Smooth muscle cell (in vitro differentiated cells): ENCODE measurements around the gene RNF144B. TPM values are rescaled to one million over a fixed set of nuclear protein-coding genes. Genes with fewer than 3 reads are reported as not detected.
A peak's percentile ranks its signal among the peaks of the same experiment; 100 is the strongest.

ENCODE experiments used
- DNase-seq: peaks from one replicate; lab custom pipeline; 2025; ENCODE audit not compliant: unreplicated experiment; lab: John Stamatoyannopoulos, UW
- H2AFZ ChIP-seq: fragments of 200-600 bp; sonication (generic); 2 replicates; pipeline ENCODE4 v1.6.0; 2016; ENCODE audit warnings: antibody characterized with exemption, low read depth, mild to moderate bottlenecking
- H3F3A ChIP-seq: fragments of 200-600 bp; sonication (generic); 2 replicates; pipeline ENCODE4 v1.6.0; 2017; ENCODE audit warnings: antibody characterized with exemption, low read depth
- H3K27ac ChIP-seq: fragments of 200-600 bp; sonication (generic); 2 replicates; pipeline ENCODE4 v1.5.1; 2016; ENCODE audit warnings: low read depth, mild to moderate bottlenecking
- H3K27me3 ChIP-seq: fragments of 200-600 bp; sonication (generic); 2 replicates; pipeline ENCODE4 v1.6.1; 2016; ENCODE audit warnings: low read depth, mild to moderate bottlenecking
- H3K36me3 ChIP-seq: fragments of 200-600 bp; sonication (generic); 2 replicates; pipeline ENCODE4 v1.5.1; 2016; ENCODE audit warnings: low read depth
- H3K4me1 ChIP-seq: fragments of 200-600 bp; sonication (generic); 2 replicates; pipeline ENCODE4 v1.5.1; 2016; ENCODE audit warnings: low read depth
- H3K4me2 ChIP-seq: fragments of 200-600 bp; sonication (generic); 2 replicates; pipeline ENCODE4 v1.6.0; 2016; ENCODE audit warnings: mild to moderate bottlenecking
- H3K4me3 ChIP-seq: fragments of 200-600 bp; sonication (generic); 2 replicates; pipeline ENCODE4 v1.5.1; 2016; ENCODE audit warnings: mild to moderate bottlenecking
- H3K79me2 ChIP-seq: fragments of 200-600 bp; sonication (generic); 2 replicates; pipeline ENCODE4 v1.6.0; 2016; ENCODE audit warnings: low read depth, mild to moderate bottlenecking
- H3K9ac ChIP-seq: fragments of 200-600 bp; sonication (generic); 2 replicates; pipeline ENCODE4 v1.6.0; 2016; ENCODE audit warnings: low read depth
- H3K9me3 ChIP-seq: fragments of 200-600 bp; sonication (generic); replicated peaks from 2 replicates; pipeline ENCODE4 v1.5.1; 2016; ENCODE audit warnings: low read depth
- H4K20me1 ChIP-seq: fragments of 200-600 bp; sonication (generic); 2 replicates; pipeline ENCODE4 v1.6.0; 2016; ENCODE audit warnings: low read depth
- CTCF ChIP-seq: fragments of 200-600 bp; sonication (generic); IDR thresholded peaks from 2 replicates; pipeline ENCODE4 v1.5.1; 2017; ENCODE audit warnings: borderline replicate concordance, mild to moderate bottlenecking, antibody characterized with exemption; ENCODE audit not compliant: insufficient read depth, poor library complexity, severe bottlenecking
- WGBS: methylation state at CpG from one replicate; pipeline ENCODE4 v1.1.7; 2016; ENCODE audit warnings: low lambda C conversion rate; 5-methylcytosine and 5-hydroxymethylcytosine counted together
- polyA plus RNA-seq: library from polyadenylated mRNA; unstranded; fragments of >200 nt; fragmentation: Nextera tagmentation; extraction: Ambion mirVana; gene quantifications from 2 replicates; pipeline ENCODE4 v1.2.1, GENCODE V29; 2016
- total RNA-seq: library from RNA; depleted of rRNA; stranded (reverse); fragments of >200 nt; gene quantifications from 2 replicates; pipeline ENCODE4 v1.2.3, GENCODE V29; 2014

Gene RNF144B
- total and polyA plus RNA-seq, 2 experiments from 2014 or later: 3.4 to 10.9 TPM

GRCh38 chr6:18489335-18489734 lies 102.2 kb downstream of the RNF144B start:
- Histone ChIP-seq H3K9me3 (no peaks in the 10 kb centered on the region), H2AFZ (no peak overlapping the region), H3K4me1 (no peaks in the 10 kb centered on the region), H3K79me2 (no peaks in the 10 kb centered on the region), H3K36me3 (no peaks in the 10 kb centered on the region), H3K9ac (no peak overlapping the region), H3K27ac (peak overlapping the region; percentile 73), H3K27me3 (no peaks in the 10 kb centered on the region), H4K20me1 (no peaks in the 10 kb centered on the region), H3K4me3 (no peak overlapping the region), H3F3A (no peaks in the 10 kb centered on the region), H3K4me2 (no peak overlapping the region)
- 84% methylated on average over 4 of the region's 4 CpGs for WGBS
- no peak for DNase-seq
- TF ChIP-seq CTCF: no peak

- H3K36me3 ChIP-seq: no peaks in the 10 kb centered on the region
- 73% methylated on average over 11 of the region's 11 CpGs for WGBS
- H3K9me3 ChIP-seq: no peaks in the 10 kb centered on the region
- no peak for DNase-seq
- no peaks in the 10 kb centered on the region for H4K20me1 ChIP-seq
- no peak overlapping the region for H3K4me2 ChIP-seq
- no peaks in the 10 kb centered on the region for H3K4me1 ChIP-seq
- H3K4me3 ChIP-seq: no peak overlapping the region
- H3K79me2 ChIP-seq: no peaks in the 10 kb centered on the region
- no peak overlapping the region for H3K27ac ChIP-seq
- no peak overlapping the region for H3K9ac ChIP-seq
- no peaks in the 10 kb centered on the region for H3F3A ChIP-seq
- no peaks in the 10 kb centered on the region for H3K27me3 ChIP-seq
- H2AFZ ChIP-seq: no peak overlapping the region
- TF ChIP-seq CTCF: no peak
Observed at GRCh38 chr6:18491308-18492045, 104.3 kb downstream of the RNF144B start.

- WGBS: 61% methylated on average over 2 of the region's 2 CpGs
- Histone ChIP-seq H3K9me3 (no peaks in the 10 kb centered on the region), H3K4me2 (no peak overlapping the region), H3K4me3 (no peak overlapping the region), H3K4me1 (no peaks in the 10 kb centered on the region), H3F3A (no peaks in the 10 kb centered on the region), H3K27ac (no peak overlapping the region), H2AFZ (no peak overlapping the region), H3K27me3 (no peaks in the 10 kb centered on the region), H3K36me3 (no peaks in the 10 kb centered on the region), H3K79me2 (no peaks in the 10 kb centered on the region), H3K9ac (no peak overlapping the region), H4K20me1 (no peaks in the 10 kb centered on the region)
- DNase-seq: no peak
- no peak for TF ChIP-seq CTCF
Observed at GRCh38 chr6:18492972-18493371, 105.8 kb downstream of the RNF144B start.

GRCh38 chr6:18493382-18493891 lies 106.3 kb downstream of the RNF144B start:
- Histone ChIP-seq H3K9ac (no peak overlapping the region), H3K27ac (no peak overlapping the region), H3F3A (no peaks in the 10 kb centered on the region), H3K4me1 (no peaks in the 10 kb centered on the region), H3K4me3 (no peak overlapping the region), H3K79me2 (no peaks in the 10 kb centered on the region), H2AFZ (no peak overlapping the region), H3K27me3 (no peaks in the 10 kb centered on the region), H3K36me3 (no peaks in the 10 kb centered on the region), H4K20me1 (no peaks in the 10 kb centered on the region), H3K4me2 (no peak overlapping the region), H3K9me3 (no peaks in the 10 kb centered on the region)
- TF ChIP-seq CTCF: no peak
- no peak for DNase-seq
- 72% methylated on average over 4 of the region's 4 CpGs for WGBS
